Measurements from ENCODE around the gene MEG3. TPM values are rescaled to one million over a fixed set of nuclear protein-coding genes. Genes with fewer than 3 reads are reported as not detected.

The MEG3 gene
- total RNA-seq, 1 experiment from 2014 or later, result not detected

DNA sequence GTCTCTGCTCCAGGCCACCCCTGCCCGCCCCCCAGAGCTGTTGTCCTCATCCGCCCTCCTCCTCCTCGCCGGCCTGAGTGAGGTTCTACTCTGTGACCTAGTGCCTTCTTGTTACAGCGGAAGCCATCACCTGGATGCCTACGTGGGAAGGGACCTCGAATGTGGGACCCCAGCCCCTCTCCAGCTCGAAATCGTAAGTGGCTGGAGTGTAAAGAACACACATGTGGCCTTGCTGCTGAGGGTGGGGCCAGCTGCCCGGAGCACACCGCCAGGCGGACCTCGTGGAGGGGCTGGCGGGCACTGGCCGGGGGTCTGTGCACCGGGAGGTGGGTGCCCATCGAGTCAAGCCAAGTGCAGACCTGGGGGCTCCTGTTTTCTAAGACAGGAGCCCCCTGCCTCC is 19.4 kb downstream of the MEG3 start:
- DNase-seq (ENCODE audit: low read depth), result no peak

DNA sequence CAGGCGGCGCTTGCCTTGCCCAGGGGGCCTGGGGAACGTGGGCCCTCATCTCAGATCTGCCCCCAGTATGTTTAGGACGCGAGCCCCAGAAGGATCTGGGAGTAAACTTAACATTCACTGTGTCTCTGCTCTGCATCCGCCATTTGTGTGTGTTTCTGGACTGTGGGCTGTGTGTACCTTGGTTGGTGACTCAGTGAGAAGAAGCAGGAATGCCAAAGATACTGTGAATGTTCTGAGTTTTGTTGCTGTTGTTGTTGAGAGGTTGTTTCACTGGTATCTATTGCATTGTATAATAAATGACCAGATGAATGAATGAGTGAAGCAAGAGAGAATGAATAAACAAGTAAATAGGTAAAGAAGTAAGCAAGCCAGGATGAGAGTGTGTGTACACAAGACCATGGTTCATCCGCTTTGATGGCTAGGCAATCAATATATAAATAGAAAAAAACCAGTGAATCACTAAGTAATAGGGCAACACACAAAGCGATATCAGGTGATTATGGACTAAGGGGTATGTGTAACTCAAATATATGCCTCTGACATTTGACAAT is 20.5 kb downstream of the MEG3 start:
- no peak for DNase-seq (ENCODE audit: low read depth)

- peak; percentile 39 for DNase-seq (ENCODE audit: low read depth)
These were observed 23.3 kb downstream of the MEG3 start for GRCh38 chr14:100849115-100849781.

DNA sequence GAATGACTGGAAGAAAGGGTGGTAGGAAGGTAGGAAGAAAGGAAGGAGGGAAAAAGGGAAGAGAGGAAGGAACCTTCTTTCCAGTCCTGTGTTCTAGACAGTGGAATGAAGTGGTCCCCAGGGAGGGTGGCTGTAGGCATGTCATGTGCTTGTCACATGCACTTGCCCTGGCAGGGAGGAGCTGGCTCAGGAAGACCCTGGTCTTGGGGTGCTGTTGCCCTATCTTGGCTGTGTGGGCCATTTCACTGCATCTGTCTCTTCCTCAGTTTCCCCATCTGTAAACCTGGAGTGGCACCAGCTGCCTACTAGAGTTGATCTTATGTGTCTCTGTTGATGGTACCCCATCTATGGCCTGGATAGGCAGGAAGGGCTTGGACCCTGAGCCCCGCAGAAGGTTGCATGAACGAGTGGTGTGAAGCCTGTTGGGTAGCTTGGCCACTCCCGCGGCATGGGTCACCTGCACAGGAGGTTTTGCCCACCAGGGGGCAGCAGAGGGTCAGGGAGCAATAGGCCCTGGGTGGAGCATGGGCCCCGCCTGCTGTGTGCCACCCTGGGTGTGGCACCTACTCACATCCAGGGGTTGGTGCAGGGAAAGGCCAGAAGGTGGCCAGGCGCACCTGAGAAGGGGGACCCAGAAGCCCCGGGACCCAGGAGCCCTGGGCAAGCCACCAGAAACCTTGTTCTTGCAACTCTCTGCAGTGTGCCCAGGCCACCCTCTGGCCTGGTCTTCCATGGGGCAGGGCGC is 25.1 kb downstream of the MEG3 start:
- DNase-seq (ENCODE audit: low read depth), result peak; percentile 46

DNA sequence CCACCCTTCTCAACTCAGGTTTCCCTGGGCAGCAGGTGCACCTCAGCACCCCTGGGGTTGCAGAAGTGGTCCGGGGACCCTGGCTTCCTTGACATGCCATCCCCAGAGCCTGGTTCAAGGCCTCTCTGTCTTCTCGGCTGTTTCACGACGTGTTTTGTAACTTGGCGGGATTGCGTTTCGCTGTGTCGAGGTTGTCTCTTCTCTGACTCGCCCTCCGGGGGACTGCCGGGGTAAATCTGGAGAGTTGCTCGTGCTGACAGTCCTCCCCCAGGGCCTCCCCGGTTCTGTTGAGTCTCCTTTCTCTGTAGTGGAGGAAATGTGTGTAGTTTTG is 25.6 kb downstream of the MEG3 start:
- no peak for DNase-seq (ENCODE audit: low read depth)

DNA sequence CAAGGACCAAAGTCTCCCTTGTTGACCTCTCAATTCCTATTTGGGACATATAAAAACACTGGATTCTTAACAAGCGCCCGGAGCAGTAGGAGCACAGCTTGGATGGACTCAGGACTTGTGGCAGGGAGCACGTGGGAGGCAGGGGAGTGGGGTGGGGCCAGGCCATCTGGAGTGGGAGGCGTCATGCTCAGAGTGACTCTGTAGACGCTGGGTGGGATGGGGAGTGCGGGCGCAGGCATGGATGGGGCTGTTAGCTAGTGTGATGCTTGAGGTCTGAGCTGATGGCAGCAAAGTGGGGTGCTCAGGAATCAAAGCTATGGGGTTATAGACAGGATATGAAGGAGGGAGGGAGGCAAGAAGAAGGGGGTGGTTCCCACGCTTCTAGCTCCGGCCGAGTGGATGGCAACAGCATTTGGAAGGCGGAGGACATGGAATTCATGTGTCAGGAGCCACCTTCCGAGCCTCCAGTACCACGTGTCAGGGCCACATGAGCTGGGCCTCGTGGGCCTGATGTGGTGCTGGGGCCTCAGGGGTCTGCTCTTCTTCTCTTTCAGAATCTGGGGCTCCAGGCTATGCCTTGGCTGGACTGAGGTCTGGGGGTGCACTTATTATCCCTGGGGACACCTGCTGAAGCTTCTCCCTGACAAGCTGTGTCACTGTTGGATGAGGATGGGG is 26.2 kb downstream of the MEG3 start:
- no peak for DNase-seq (ENCODE audit: low read depth)

GRCh38 chr14:100854435-100854834 is 28.5 kb downstream of the MEG3 start:
- no peak for DNase-seq (ENCODE audit: low read depth)

DNA sequence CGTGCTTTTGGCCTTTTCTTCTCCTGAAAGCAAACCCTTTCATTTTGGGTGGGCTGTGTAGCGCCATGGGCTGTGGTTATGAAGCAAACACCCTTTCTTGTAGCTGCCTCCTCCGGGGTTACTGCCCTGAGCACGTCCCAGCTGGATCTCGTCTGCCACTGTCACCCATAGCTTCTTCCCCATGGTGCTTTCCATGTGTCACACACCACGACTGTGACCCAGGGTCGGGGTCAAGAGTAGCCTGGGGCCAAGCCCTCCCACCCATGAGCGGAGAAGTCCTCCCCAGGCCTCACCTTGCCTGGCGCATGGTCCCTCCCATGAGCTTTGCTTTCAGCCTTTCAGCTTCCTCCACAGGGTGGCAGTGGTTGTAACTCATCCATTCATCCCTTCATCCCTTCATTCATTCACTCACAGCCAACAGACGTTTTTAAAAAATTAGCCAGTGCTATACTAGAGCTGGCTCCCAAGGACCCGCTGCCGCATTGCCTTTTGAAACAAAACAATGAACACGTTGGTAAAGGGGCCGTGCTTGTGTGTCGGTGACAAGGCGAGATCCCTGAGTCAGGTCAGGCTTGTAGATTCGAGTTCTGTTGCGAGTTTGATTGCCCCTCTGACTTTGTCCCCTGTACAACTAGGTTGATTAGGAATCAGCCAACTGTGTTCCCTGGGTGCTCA is 29.5 kb downstream of the MEG3 start:
- DNase-seq (ENCODE audit: low read depth), result no peak

DNA sequence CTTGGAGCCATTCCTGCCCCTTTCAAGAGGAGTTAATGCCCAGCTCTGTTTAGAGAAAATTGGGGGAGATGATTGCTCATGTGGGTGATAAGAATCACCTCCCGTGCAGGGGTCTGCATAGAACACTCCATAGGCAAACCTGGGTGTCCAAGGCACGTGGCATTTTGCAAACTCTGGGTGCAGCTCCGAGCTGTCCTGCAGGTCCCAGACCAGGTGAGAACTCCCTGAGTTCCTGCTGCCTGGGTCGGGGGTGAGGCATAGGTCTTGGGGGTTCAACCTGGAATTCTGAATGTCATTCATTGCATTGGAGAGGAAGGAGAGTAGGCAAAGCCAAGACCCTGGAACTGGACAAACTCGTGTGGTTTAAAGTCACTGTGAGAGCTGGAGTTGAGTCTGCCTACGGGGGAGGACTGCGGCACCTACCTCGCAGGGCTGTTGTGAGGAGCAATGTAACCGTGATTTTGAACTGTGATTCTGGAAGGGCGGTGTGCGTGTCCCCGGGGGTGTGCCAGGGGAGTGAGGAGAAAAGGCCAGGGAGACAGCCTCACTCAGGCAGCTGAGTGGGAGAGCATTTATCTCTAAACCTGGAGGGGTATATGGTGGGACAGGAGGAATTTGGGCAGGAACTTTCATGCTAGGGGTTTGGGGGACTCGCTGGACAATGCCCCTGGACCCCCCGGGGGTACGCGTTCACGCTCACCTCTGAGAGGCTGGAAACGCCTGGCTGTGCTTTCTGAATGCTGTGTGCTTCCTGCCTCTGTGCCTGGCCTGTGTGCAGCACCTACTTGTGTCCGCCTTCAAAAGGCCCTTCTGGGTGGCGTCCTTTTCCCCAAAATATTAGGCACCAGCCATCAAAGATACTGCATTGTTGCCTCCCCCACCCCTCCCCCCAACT is 30.4 kb downstream of the MEG3 start:
- DNase-seq (ENCODE audit: low read depth), result no peak

GRCh38 chr14:100857233-100857922 is 31.5 kb downstream of the MEG3 start:
- DNase-seq (ENCODE audit: low read depth), result no peak

- DNase-seq (ENCODE audit: low read depth), result no peak
These were observed 32.3 kb downstream of the MEG3 start for GRCh38 chr14:100857923-100858837.

GRCh38 chr14:100858838-100859220 is 32.9 kb downstream of the MEG3 start:
- no peak for DNase-seq (ENCODE audit: low read depth)

GRCh38 chr14:100859781-100860180 is 33.9 kb downstream of the MEG3 start:
- no peak for DNase-seq (ENCODE audit: low read depth)

GRCh38 chr14:100860556-100861187 is 34.8 kb downstream of the MEG3 start:
- no peak for DNase-seq (ENCODE audit: low read depth)

- DNase-seq (ENCODE audit: low read depth), result no peak
These were observed 35.4 kb downstream of the MEG3 start for GRCh38 chr14:100861188-100861936.

GRCh38 chr14:100861937-100862247 is 36.0 kb downstream of the MEG3 start:
- DNase-seq (ENCODE audit: low read depth), result no peak

DNA sequence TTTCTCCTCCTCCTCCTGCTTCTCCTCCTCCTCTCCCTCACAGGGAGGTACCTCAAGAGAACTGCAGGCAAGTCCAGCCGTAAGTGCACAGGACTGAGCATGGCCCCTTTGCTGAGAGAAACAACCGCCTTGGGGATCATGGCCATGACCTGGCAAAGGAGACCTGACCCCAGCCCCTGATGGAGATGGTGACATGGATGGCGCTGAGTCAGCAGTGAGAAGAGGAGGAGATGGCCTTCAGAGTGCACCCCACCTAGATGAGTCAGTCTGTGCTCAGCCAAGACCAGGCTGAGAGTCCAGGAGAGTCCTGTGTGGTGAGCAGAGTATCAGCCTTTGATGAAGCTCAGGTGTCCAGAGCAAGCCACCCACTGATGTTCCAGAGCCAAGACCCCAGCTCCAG is 36.4 kb downstream of the MEG3 start:
- DNase-seq (ENCODE audit: low read depth), result no peak

- no peak for DNase-seq (ENCODE audit: low read depth)
These were observed 36.9 kb downstream of the MEG3 start for GRCh38 chr14:100862793-100863192.
